GM18517 (cell line): Measurements from ENCODE around the gene NUDT2.

Experiments used
- ATAC-seq: cut with Tn5 transposase; IDR thresholded peaks from one replicate; pipeline ENCODE4 v1.9.1; 2021; ENCODE audit warnings: mild to moderate bottlenecking, moderate library complexity; ENCODE audit not compliant: unreplicated experiment

The NUDT2 gene

GRCh38 chr9:34384368-34385165, 55.2 kb downstream of the NUDT2 start:
- no peak for ATAC-seq

DNA sequence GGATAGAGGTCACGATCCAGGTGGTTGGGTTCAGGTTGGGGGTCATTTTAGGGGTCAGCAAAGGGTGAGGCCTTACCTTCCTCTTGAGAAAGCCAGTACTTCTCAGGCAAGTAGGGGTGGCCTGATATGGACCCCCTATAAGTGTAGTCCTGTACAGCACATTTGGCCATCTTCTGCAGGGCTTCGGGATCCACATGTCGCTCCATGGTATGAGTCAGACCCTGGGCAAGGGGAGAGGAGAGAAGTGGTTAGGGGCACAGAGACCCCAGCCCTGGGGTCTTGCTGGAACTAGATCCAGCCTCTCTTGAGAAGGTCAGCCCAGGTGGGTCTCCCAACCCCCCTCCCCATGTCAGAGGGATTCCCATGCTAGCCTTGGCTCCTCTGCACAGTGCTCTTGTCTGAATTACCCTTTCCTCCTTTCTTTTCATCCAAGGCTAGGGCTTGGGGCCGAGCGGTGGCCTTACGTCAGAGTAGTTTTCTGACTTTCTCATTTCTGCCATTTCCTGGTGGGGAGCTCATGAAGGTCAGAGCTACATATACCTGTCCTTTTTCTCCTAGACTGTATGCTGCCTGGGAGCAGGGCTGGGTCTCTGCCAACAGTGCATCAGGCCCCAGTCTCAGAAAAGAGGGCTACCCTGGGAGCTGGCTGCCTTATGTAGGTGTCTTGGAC, 56.3 kb downstream of the NUDT2 start:
- ATAC-seq = no peak

GRCh38 chr9:34386656-34387055, 57.3 kb downstream of the NUDT2 start:
- ATAC-seq = no peak

GRCh38 chr9:34387239-34387638, 57.9 kb downstream of the NUDT2 start:
- ATAC-seq = no peak

DNA sequence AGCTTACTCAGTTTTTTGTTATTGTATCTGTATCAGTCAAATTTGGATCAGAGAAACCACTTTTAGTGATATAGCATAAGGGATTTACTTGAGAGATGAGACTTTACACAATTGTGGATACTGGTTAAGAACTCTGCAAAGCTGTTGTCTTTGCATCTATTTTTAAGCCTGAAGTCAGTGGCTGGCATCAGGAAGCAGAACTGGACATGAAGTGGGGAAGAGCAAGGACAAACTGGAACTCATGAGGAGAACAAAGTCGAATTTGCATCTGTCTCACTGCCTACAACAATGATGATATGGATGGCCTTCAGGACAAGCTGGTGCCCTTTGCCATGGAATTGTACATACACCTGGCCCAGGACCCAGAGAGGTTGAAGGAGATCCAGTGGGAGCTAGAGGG, 63.1 kb downstream of the NUDT2 start:
- ATAC-seq = no peak
